GM21576 (cell line): ENCODE data around the gene BTBD9.
"Not testable (repeated sequence)": the region's sequence is repeated elsewhere in the genome, so short reads cannot be mapped to it uniquely, and the experiment has no call there.

Source experiments
- ATAC-seq: cut with Tn5 transposase; IDR thresholded peaks from one replicate; pipeline ENCODE4 v1.9.1; 2021; ENCODE audit warnings: mild to moderate bottlenecking, moderate library complexity; ENCODE audit not compliant: unreplicated experiment

The BTBD9 gene

DNA sequence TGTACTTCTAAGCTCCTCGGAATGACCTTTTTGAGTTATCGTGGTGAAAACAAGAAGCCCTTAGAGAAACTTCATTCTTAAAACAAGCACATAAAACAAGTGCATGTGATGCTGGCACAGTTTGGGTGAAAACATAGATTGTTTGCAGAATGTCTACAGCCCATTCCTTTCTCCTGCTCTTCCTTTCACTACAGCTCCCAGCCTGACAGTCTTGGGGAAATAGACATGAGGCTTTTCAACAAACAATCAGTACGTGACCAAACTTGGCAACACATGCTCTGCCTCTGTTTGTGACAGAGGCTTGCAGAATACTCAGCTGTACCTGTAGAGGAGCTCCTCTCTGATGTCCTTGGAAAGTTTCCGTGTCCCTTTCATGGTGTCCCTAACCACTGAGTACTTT, 498.6 kb downstream of the BTBD9 start:
- no peak for ATAC-seq

DNA sequence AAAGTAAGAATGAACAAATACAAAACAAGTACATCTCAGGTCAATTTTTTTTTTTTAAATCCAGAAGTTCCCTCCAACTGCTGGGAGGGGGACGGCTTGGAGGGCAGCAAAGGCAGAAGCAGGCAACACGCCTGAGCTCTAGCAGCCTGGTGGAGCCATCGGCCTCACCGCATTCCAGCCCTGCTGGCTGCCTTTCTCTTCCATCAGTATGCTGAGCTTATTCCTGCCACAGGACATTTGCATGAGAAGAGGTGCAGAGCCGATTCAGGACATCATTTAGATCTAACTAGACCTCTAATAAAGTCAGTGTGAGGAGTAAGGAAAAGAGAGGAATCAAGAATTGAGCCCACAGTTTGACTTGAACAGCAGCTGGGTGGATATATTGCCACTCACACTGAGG, 501.4 kb downstream of the BTBD9 start:
- ATAC-seq, result no peak

DNA sequence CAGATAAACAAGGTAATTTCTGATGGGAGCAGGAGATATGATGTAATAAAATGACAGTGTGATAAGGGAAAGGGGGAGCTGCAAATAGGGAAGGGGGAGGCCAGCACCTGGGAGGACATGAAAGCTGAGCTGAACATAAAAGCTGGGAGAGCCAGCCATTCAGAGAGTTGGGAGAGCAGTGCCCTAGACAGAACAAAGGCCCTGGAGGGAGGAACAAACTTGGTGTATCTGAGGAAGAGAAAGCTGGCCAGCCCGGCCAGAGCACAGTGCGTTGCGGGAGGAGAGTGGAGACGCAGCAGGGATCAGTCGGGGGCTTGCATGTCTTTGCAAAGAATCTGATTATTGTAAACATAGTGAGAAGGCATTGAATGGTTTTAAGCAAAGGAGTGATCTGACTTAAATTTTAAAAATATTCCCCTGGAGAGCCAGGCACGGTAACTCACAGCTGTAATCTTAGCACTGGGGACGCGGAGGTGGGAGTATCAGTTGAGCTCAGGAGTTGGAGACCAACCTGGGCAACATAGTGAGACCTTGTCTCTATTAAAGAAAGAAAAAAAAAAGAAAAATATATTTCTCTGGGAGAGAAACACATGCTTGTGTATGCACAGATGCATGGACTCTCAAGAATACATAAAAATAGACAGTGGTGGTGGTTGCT, 502.0 kb downstream of the BTBD9 start:
- ATAC-seq, result no peak

DNA sequence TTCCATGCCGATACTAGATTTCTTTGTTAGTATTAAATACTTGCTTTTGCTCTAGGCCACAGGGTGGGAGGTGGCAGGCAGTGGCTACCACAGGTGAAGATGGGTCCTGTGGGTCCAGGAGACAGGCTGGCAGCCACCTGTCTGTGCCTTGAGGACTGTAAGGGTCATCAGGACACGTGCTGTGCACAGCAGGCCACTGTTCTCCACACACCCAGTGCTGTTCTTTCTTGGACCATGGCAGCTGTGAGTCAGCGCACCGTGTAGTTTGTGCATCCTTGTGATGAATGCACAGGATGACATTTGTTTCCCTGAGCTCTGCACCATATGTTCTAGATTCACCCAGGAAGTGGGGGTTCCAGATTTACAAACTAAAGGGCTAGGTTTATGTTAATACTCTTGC, 503.2 kb downstream of the BTBD9 start:
- ATAC-seq, result no peak

DNA sequence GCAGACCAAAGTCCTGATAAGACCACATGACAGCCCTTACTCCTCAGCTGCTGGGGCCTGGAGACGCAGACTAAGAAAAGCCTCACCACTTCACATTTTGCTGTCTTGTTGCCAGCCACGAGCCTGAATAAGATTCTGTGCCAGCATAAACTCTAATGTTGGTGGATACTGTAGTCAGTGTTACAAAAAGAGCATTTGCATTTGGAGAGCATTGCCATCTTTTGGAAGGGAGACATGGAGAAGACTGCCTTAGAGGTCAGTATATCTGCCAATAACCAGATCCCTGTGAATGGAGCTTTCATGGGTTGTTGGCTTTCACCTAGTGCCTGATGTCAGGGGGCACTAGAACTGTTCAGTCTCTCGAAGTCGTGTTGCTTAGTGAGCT, 505.0 kb downstream of the BTBD9 start:
- ATAC-seq, result no peak

DNA sequence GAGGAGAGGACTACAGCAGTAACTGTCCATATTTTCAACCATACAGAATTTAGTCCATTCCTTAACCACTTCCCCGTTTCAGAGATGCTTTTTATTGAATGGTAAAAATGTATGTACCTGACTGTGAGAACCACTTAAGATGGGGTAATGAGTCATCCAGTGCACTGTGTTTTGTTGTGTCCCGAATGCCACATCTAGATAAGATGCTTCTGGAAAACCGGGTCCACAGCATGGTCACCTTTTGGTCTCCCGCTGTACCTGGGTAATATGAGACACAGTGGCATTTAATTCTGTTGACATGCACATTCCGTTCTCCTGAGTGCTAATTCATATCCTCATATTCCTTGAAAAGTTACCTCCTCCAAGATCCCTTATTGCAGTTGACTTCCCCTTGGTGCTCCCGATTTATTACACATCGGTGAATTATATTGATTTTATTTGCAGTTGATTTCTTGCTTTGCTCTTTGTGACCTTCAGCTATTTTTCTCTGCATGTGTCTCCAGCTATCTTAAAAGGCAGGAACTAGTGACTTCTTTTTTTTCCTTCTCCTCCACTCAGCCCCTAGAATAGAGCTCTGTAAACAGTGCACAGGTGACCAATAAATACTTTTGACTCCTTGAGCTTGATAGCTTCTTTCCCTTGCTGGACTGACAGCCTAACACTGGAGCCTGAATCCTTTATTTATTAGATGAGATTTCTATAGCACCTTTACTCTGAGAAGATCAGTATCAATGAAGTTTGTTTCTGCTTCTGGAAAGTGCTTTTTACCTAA, 505.6 kb downstream of the BTBD9 start:
- no peak for ATAC-seq

DNA sequence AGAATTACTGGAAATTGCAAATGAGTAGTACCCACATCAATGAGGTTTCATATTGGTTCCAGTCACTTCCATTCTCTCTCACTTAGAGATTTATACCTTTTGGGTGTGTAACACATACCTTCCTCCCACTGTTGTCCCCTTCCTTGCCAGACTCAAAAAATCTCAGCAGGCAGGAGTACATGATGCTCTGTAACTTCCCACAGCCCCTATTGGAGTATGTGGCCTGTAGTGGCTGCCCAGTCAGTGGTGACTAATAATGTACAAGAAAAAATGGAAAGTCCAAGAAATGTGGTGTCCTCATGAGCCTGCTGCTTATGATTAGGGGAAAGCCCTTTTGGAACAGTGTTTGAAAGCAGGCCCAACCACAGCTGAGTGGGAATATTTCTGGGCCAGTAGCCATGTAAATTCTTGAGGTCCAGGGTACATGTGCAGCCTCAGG, 508.2 kb downstream of the BTBD9 start:
- ATAC-seq, result no peak

DNA sequence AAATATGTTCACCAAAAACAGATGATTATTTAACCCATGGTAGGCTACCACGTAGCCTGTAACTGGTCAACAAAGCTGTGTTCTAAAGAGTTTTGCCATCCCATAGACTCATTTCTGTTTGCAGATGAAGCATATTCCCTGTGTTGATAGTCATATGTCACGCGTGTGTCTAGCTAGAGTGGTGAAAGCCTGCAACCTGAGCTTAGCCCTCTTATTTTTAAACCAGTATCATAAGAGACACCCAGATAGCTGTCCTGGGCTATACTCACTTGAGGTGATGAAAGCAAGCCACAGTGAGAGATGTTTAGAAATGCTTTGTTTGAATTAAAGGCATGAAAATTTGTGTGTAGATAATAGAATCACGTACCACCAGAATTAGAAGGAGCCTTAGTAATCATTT, 512.4 kb downstream of the BTBD9 start:
- ATAC-seq, result no peak

DNA sequence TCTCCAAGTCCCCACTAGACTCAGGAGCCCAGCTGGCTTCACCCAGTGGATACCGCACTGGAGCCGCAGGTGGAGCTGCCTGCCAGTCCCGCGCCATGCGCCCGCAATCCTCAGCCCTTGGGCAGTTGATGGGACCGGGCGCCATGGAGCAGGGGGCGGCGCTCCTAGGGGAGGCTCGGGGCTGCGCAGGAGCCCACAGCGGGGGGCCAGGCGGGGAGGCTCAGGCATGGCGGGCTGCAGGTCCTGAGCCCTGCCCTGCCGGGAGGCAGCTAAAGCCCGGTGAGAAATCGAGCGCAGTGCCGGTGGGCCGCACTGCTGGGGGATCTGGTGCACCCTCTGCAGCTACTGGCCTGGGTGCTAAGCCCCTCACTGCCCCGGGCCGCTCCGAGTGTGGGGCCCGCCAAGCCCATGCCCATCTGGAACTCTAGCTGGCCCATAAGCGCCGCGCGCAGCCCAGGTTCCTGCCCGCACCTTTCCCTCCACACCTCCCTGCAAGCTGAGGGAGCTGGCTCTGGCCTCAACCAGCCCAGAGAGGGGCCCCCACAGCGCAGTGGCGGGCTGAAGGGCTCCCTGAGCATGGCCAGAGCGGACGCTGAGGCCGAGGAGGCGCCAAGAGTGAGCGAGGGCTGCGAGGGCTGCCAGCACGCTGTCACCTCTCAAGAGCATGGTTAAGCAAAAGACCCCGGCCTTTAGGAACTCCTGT, 515.4 kb downstream of the BTBD9 start:
- not testable (repeated sequence) for ATAC-seq

DNA sequence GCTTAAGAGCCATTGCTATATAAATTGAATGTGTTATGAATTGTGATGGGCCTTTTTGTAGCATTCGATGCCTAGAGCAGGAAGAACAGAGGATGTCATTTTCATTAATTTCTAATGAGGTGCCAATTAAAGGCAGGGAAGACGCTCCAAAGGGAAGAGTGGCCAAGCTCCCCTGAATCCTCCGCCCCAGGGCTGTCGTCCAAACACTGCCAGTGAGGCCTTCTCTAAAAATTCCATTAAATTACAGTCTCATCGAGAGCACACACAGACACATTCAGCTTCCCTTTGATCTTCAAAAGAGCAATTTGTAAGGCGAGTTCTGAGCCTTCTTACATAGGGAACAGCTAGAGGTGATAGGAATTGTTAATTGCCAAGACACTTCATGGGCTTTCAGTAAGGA, 520.2 kb downstream of the BTBD9 start:
- ATAC-seq, result no peak

DNA sequence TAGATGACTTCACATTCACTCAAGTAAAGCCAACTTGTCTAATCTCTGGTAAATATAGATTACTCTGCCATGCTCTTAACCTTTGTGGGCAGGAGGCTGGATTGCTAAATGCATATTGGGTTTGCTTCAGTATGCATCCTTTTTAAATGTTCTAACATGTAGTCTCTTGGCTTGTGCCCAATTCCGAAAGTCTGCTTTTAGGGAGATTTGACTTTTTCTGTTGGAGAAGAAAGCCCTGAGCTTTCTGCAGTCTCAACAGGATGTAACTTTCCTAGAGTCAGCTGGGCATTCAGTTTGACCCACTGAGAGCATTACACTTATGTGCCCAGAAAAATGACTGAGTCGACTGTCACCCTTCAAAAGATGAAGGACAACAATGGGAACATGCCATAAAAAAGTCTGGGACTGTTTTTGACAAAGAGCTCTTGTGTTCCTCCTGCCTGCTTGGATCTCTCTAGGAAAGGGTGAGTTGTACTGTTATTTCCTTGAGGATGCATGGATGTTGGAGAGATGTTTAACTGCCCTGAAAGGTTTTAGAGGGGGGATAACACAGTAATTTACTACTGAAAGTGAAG, 520.9 kb downstream of the BTBD9 start:
- ATAC-seq, result no peak
